Thyroid gland (tissue), 4 donors: ENCODE data around the gene FXN. TPM values are rescaled to one million over a fixed set of nuclear protein-coding genes. Genes with fewer than 3 reads are reported as not detected.

Experiments
- DNase-seq, 2 donors: peaks; one replicate each; pipeline ENCODE4 v3.0.0-alpha.2; 2019
- H3K27ac ChIP-seq, 3 donors: fragments of 200-600 bp; sonication (generic); 1 replicate in 2 of 3; 2 replicates in 1 of 3; pipeline ENCODE4 v1.5.1; 2016 to 2019; ENCODE audit warnings: mild to moderate bottlenecking in 1 of 3, moderate library complexity in 1 of 3
- H3K27me3 ChIP-seq: fragments of 200-600 bp; sonication (generic); one replicate; pipeline ENCODE4 v1.5.1; 2019
- H3K36me3 ChIP-seq, 2 donors: fragments of 200-600 bp; sonication (generic); one replicate each; pipeline ENCODE4 v1.5.1; 2016 to 2019
- H3K4me1 ChIP-seq, 2 donors: fragments of 200-600 bp; sonication (generic); one replicate each; pipeline ENCODE4 v1.5.1; 2017 to 2019
- H3K4me3 ChIP-seq, 3 donors: fragments of 200-600 bp; sonication (generic); replicated peaks in 1 of 3; 1 replicate in 2 of 3; 2 replicates in 1 of 3; pipeline ENCODE4 v1.5.1; 2016; ENCODE audit warnings: mild to moderate bottlenecking in 1 of 3
- H3K9me3 ChIP-seq: fragments of 200-600 bp; sonication (generic); one replicate; pipeline ENCODE4 v1.5.1; 2017
- CTCF ChIP-seq, 6 experiments: fragments of 200-600 bp in 3 of 6; fragments of 450-650 bp in 3 of 6; sonication (generic) in 3 of 6; IDR thresholded peaks; one replicate each; pipeline ENCODE4 v1.5.1; 2016 to 2019; ENCODE audit warnings: antibody characterized with exemption in 6 of 6, mild to moderate bottlenecking in 2 of 6, inconsistent platforms in 1 of 6, moderate library complexity in 1 of 6
- POLR2A ChIP-seq, 2 donors: fragments of 450-650 bp; IDR thresholded peaks; one replicate each; pipeline ENCODE4 v1.6.1; 2017; ENCODE audit warnings: antibody characterized with exemption in 2 of 2, mild to moderate bottlenecking in 2 of 2, moderate library complexity in 1 of 2
- WGBS, 2 donors: methylation state at CpG; one replicate each; pipeline ENCODE4 v1.1.5; 2017; 5-methylcytosine and 5-hydroxymethylcytosine counted together
- intact Hi-C: fragments of 100-400 bp; cut with DNase I; formaldehyde crosslinking; loops from one replicate; pipeline ENCODE4 v1.15.1; 2023
- total RNA-seq, 4 donors: library from RNA; depleted of rRNA; stranded (reverse); fragments of >200 nt; gene quantifications; one replicate each; pipeline ENCODE4 v1.2.3, GENCODE V29; 2016

FXN gene
- total RNA-seq, 4 donors from 2014 or later = 10.6 to 11.4 (median 11.1) TPM

GRCh38 chr9:69030851-69031645 lies 4.5 kb upstream of the FXN start:
- TF ChIP-seq POLR2A (IDR thresholded peaks at IDR 0.05) = no peak
- no peak for TF ChIP-seq CTCF (IDR thresholded peaks at IDR 0.05)
- intact Hi-C loops = no loop called here
- no peaks in the 10 kb centered on the region for H3K27me3 ChIP-seq
- 77 to 85% methylated on average over 1 of the region's 1 CpG for WGBS, 2 donors
- no peaks in the 10 kb centered on the region for H3K9me3 ChIP-seq
- no peak overlapping the region for H3K4me3 ChIP-seq
- H3K36me3 ChIP-seq = no peaks in the 10 kb centered on the region
- no peaks in the 10 kb centered on the region for H3K4me1 ChIP-seq
- H3K27ac ChIP-seq = no peak overlapping the region
- DNase-seq = no peak

DNA sequence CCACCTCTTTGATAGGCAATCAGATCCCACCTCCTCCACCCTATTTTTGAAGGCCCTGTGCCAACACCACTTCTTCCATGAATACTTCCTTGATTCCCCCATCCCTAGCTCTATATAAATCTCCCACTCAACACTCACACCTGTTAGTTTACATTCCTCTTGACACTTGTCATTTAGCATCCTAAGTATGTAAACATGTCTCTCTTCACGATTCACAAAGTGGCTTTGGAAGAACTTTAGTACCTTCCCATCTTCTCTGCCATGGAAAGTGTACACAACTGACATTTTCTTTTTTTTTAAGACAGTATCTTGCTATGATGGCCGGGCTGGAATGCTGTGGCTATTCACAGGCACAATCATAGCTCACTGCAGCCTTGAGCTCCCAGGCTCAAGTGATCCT lies 1.5 kb upstream of the FXN start:
- intact Hi-C loops = no loop called here
- no peak for TF ChIP-seq CTCF (IDR thresholded peaks at IDR 0.05)
- TF ChIP-seq POLR2A (IDR thresholded peaks at IDR 0.05) = no peak
- no peak for DNase-seq
- H3K4me1 ChIP-seq = peaks cover 0 to 5% of the 10 kb centered on the region in 2 donors
- 60 to 65% methylated on average over 2 of the region's 2 CpGs for WGBS, 2 donors
- no peak overlapping the region for H3K27ac ChIP-seq
- no peaks in the 10 kb centered on the region for H3K27me3 ChIP-seq
- no peak overlapping the region for H3K4me3 ChIP-seq
- H3K36me3 ChIP-seq = no peaks in the 10 kb centered on the region
- no peaks in the 10 kb centered on the region for H3K9me3 ChIP-seq

- intact Hi-C loops = loop anchor here (5.0 kb wide), 1 partner anchor 156 kb away; no protein-coding TSS in a partner anchor
- peak overlapping the region; percentile 46 to 92 (median 48) for H3K4me3 ChIP-seq
- no peaks in the 10 kb centered on the region for H3K36me3 ChIP-seq
- H3K27ac ChIP-seq = peak overlapping the region in 2 of 3 donors; percentile 60 to 80
- DNase-seq = no peak
- H3K9me3 ChIP-seq = no peaks in the 10 kb centered on the region
- 6 to 8% methylated on average over 14 of the region's 14 CpGs for WGBS, 2 donors
- peaks cover 0 to 5% of the 10 kb centered on the region in 2 donors for H3K4me1 ChIP-seq
- no peaks in the 10 kb centered on the region for H3K27me3 ChIP-seq
- TF ChIP-seq POLR2A (IDR thresholded peaks at IDR 0.05) (no peak), CTCF (IDR thresholded peaks at IDR 0.05) (no peak)
These were observed 757 bp downstream of the FXN start for GRCh38 chr9:69036309-69036708.

DNA sequence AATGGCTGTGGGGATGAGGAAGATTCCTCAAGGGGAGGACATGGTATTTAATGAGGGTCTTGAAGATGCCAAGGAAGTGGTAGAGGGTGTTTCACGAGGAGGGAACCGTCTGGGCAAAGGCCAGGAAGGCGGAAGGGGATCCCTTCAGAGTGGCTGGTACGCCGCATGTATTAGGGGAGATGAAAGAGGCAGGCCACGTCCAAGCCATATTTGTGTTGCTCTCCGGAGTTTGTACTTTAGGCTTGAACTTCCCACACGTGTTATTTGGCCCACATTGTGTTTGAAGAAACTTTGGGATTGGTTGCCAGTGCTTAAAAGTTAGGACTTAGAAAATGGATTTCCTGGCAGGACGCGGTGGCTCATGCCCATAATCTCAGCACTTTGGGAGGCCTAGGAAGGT lies 1.2 kb downstream of the FXN start:
- Histone ChIP-seq H3K9me3 (no peaks in the 10 kb centered on the region), H3K27ac (peak overlapping the region in 1 of 3 donors; percentile 60), H3K4me1 (peaks cover 0 to 5% of the 10 kb centered on the region in 2 donors), H3K36me3 (no peaks in the 10 kb centered on the region), H3K4me3 (peak overlapping the region in 1 of 3 donors; percentile 48), H3K27me3 (no peaks in the 10 kb centered on the region)
- DNase-seq = no peak
- TF ChIP-seq CTCF (IDR thresholded peaks at IDR 0.05) = no peak
- no peak for TF ChIP-seq POLR2A (IDR thresholded peaks at IDR 0.05)
- 75% methylated on average over 10 of the region's 10 CpGs for WGBS, 2 donors
- intact Hi-C loops = loop anchor here (5.0 kb wide), 1 partner anchor 156 kb away; no protein-coding TSS in a partner anchor

GRCh38 chr9:69040646-69041045 lies 5.1 kb downstream of the FXN start:
- intact Hi-C loops = no loop called here
- TF ChIP-seq POLR2A (IDR thresholded peaks at IDR 0.05) (no peak), CTCF (IDR thresholded peaks at IDR 0.05) (no peak)
- no peaks in the 10 kb centered on the region for H3K36me3 ChIP-seq
- 94 to 100% methylated on average over 2 of the region's 2 CpGs for WGBS, 2 donors
- no peak for DNase-seq
- no peak overlapping the region for H3K27ac ChIP-seq
- H3K4me3 ChIP-seq = no peak overlapping the region
- peaks cover 4 to 14% of the 10 kb centered on the region in 2 donors for H3K4me1 ChIP-seq
- no peaks in the 10 kb centered on the region for H3K9me3 ChIP-seq
- no peaks in the 10 kb centered on the region for H3K27me3 ChIP-seq
